ENCODE measurements around the gene TARBP2.

- TF ChIP-seq CTCF (IDR thresholded peaks at IDR 0.05): no peak
- no peak for TF ChIP-seq POLR2AphosphoS5 (IDR thresholded peaks at IDR 0.05)
These were observed 9.2 kb downstream of the TARBP2 start for GRCh38 chr12:53510181-53510812.
